Measurements from ENCODE around the gene CDC5L. TPM values are rescaled to one million over a fixed set of nuclear protein-coding genes. Genes with fewer than 3 reads are reported as not detected.

The CDC5L gene
- total RNA-seq (2022; extraction: Qiagen RNA extraction; ENCODE audit: low read depth), result 12.0 to 15.8 TPM (median 14.2 TPM) in 5 replicates

GRCh38 chr6:44387346-44388134, at the start of gene CDC5L:
CDC5L (plus strand) TSS chr6:44387706; CDS start chr6:44387824, 118 bp downstream.

GRCh38 chr6:44342489-44342888, 45.0 kb upstream of the CDC5L start, which contains the start of gene SPATS1:
SPATS1 (plus strand) TSS chr6:44342650; CDS start chr6:44343096, 446 bp downstream.

Other genes starting within 250 kb of the CDC5L start
- not detected in 5 replicates for gene CAPN11, start 228.9 kb upstream of the CDC5L start, total RNA-seq (2022; extraction: Qiagen RNA extraction; ENCODE audit: low read depth)
- not detected in 5 replicates for gene MYMX, start 170.8 kb upstream of the CDC5L start, total RNA-seq (2022; extraction: Qiagen RNA extraction; ENCODE audit: low read depth)
- 40.2 to 58.4 TPM (median 50.8 TPM) in 5 replicates for gene SLC29A1, start 164.1 kb upstream of the CDC5L start, total RNA-seq (2022; extraction: Qiagen RNA extraction; ENCODE audit: low read depth)
- gene HSP90AB1, start 140.6 kb upstream of the CDC5L start, total RNA-seq (2022; extraction: Qiagen RNA extraction; ENCODE audit: low read depth), result 1,297 to 1,414 TPM (median 1,344 TPM) in 5 replicates
- 61.6 to 68.1 TPM (median 64.1 TPM) in 5 replicates for gene SLC35B2, start 130.2 kb upstream of the CDC5L start, total RNA-seq (2022; extraction: Qiagen RNA extraction; ENCODE audit: low read depth)
- gene NFKBIE, start 122.2 kb upstream of the CDC5L start, total RNA-seq (2022; extraction: Qiagen RNA extraction; ENCODE audit: low read depth), result 11.3 to 16.6 TPM (median 14.4 TPM) in 5 replicates
- 0.02 to 0.05 TPM (median 0.02 TPM) in 3 of 5 replicates, not detected in the others for gene TMEM151B, start 117.3 kb upstream of the CDC5L start, total RNA-seq (2022; extraction: Qiagen RNA extraction; ENCODE audit: low read depth)
- gene AARS2, start 74.4 kb upstream of the CDC5L start, total RNA-seq (2022; extraction: Qiagen RNA extraction; ENCODE audit: low read depth), result 5.2 to 9.2 TPM (median 7.8 TPM) in 5 replicates
- not detected in 5 replicates for gene SPATS1, start 45.1 kb upstream of the CDC5L start, total RNA-seq (2022; extraction: Qiagen RNA extraction; ENCODE audit: low read depth)